A549 (cell line): Measurements from ENCODE around the gene CRIP2. TPM values are rescaled to one million over a fixed set of nuclear protein-coding genes. Genes with fewer than 3 reads are reported as not detected.

ENCODE experiments used
- ATAC-seq, 2 experiments: fragments of 200-7000 bp in 1 of 2; fragments of >200 bp in 1 of 2; cut with Nextera tagmentation in 1 of 2; cut with Tn5 transposase in 1 of 2; 3 replicates each; pipeline versions ENCODE4 v1.8.0 to v1.9.1; 2018 to 2020; ENCODE audit warnings: mild to moderate bottlenecking in 1 of 2, moderate library complexity in 1 of 2
- CTCF ChIA-PET: fragments of 300-600 bp; sonication (Branson Sonifier 250); formaldehyde crosslinking; extraction: SDS; loops from one replicate; lab custom pipeline; 2021; ENCODE audit warnings: antibody characterized with exemption, inconsistent platforms; lab: Yijun Ruan, JAX
- POLR2A ChIA-PET: fragments of 350-600 bp; formaldehyde crosslinking; extraction: SDS; loops from one replicate; lab custom pipeline; 2021; ENCODE audit warnings: antibody characterized with exemption, inconsistent platforms; lab: Yijun Ruan, JAX
- DNase-seq, 2 experiments: peaks; one replicate each; pipeline versions ENCODE4 v3.0.0 to v3.0.0-alpha.2; 2011 to 2016; ENCODE audit warnings: low read depth in 1 of 2, low spot score in 1 of 2
- FAIRE-seq: peaks from 2 replicates; lab custom pipeline; 2011; peaks lifted over from hg19 to GRCh38; lab: Jason Lieb, UNC
- H3K27ac ChIP-seq, 2 experiments: fragments of >200 bp; sonication (Bioruptor Twin); formaldehyde crosslinking; 3 replicates each; pipeline ENCODE4 v1.5.1; 2016 to 2017
- H3K4me1 ChIP-seq: fragments of >200 bp; sonication (Bioruptor Twin); formaldehyde crosslinking; 3 replicates; pipeline ENCODE4 v1.6.1; 2016
- H3K4me2 ChIP-seq: fragments of >200 bp; sonication (Bioruptor Twin); formaldehyde crosslinking; 3 replicates; pipeline ENCODE4 v1.6.1; 2016
- H3K4me3 ChIP-seq: fragments of >200 bp; sonication (Bioruptor Twin); formaldehyde crosslinking; 3 replicates; pipeline ENCODE4 v1.5.1; 2016
- H3K9me3 ChIP-seq: fragments of >200 bp; sonication (Bioruptor Twin); formaldehyde crosslinking; 3 replicates; pipeline ENCODE4 v1.6.1; 2016
- BCL3 ChIP-seq: fragments of >200 bp; sonication (Bioruptor Twin); formaldehyde crosslinking; IDR thresholded peaks from 3 replicates; pipeline ENCODE4 v1.6.1; 2016
- BHLHE40 ChIP-seq: IDR thresholded peaks from 2 replicates; pipeline ENCODE4 v1.6.1; 2012; ENCODE audit warnings: low read depth, low read length, inconsistent platforms
- CBX8 ChIP-seq: fragments of 200-600 bp; sonication (generic); IDR thresholded peaks from 2 replicates; pipeline ENCODE4 v1.6.1; 2016
- CEBPB ChIP-seq, 2 experiments: fragments of >200 bp in 1 of 2; sonication (Bioruptor Twin) in 1 of 2; formaldehyde crosslinking in 1 of 2; IDR thresholded peaks; 2 replicates each; pipeline ENCODE4 v1.6.1; 2012 to 2016
- CHD2 ChIP-seq: fragments of 150-350 bp; IDR thresholded peaks from 2 replicates; pipeline ENCODE4 v1.6.1; 2014; ENCODE audit warnings: low read length; ENCODE audit not compliant: partially characterized antibody
- EHF ChIP-seq: fragments of 250-450 bp; sonication (Bioruptor Pico); IDR thresholded peaks from 2 replicates; pipeline ENCODE4 v1.5.0; 2020; ENCODE audit warnings: mild to moderate bottlenecking
- FOSB ChIP-seq: fragments of 250-450 bp; sonication (Bioruptor Pico); IDR thresholded peaks from 2 replicates; pipeline ENCODE4 v1.5.0; 2020; ENCODE audit warnings: mild to moderate bottlenecking, moderate library complexity
- GATA3 ChIP-seq: IDR thresholded peaks from 2 replicates; pipeline ENCODE4 v1.6.1; 2012; ENCODE audit warnings: borderline replicate concordance
- HES2 ChIP-seq: fragments of >200 bp; sonication (Bioruptor Twin); formaldehyde crosslinking; IDR thresholded peaks from 2 replicates; pipeline ENCODE4 v1.6.1; 2016
- HEYL ChIP-seq: fragments of 250-450 bp; sonication (Bioruptor Pico); IDR thresholded peaks from 2 replicates; pipeline ENCODE4 v1.8.0; 2021; ENCODE audit warnings: mild to moderate bottlenecking, moderate library complexity
- HOXB13 ChIP-seq: fragments of 250-450 bp; sonication (Bioruptor Pico); IDR thresholded peaks from 2 replicates; pipeline ENCODE4 v1.5.0; 2020; ENCODE audit warnings: low read depth, mild to moderate bottlenecking, moderate library complexity
- JUN ChIP-seq, 2 experiments: fragments of >200 bp; sonication (Bioruptor Twin); formaldehyde crosslinking; IDR thresholded peaks; 2 replicates in 1 of 2; 3 replicates in 1 of 2; pipeline ENCODE4 v1.6.1; 2016 to 2017
- KDM5A ChIP-seq: fragments of 200-600 bp; sonication (generic); IDR thresholded peaks from 2 replicates; pipeline ENCODE4 v1.6.1; 2016; ENCODE audit warnings: antibody characterized with exemption, mild to moderate bottlenecking
- MAFK ChIP-seq: fragments of 450-650 bp; IDR thresholded peaks from 2 replicates; pipeline ENCODE4 v1.6.1; 2014; ENCODE audit not compliant: partially characterized antibody
- MAX ChIP-seq: IDR thresholded peaks from 2 replicates; pipeline ENCODE4 v1.6.1; 2012
- MAZ ChIP-seq: fragments of 150-350 bp; IDR thresholded peaks from 2 replicates; pipeline ENCODE4 v1.6.1; 2014; ENCODE audit warnings: antibody characterized with exemption, low read depth, low read length, borderline replicate concordance
- NFE2L2 ChIP-seq: fragments of 150-350 bp; conservative IDR thresholded peaks from 2 replicates; pipeline ENCODE4 v1.6.1; 2014; ENCODE audit warnings: low read length
- NPAS2 ChIP-seq: fragments of 250-450 bp; sonication (Bioruptor Pico); IDR thresholded peaks from 2 replicates; pipeline ENCODE4 v1.8.0; 2022; ENCODE audit warnings: mild to moderate bottlenecking, moderate library complexity, borderline replicate concordance
- NR3C1 ChIP-seq: fragments of >200 bp; sonication (Bioruptor Twin); formaldehyde crosslinking; IDR thresholded peaks from 3 replicates; pipeline ENCODE4 v1.6.1; 2017
- POLR2A ChIP-seq: IDR thresholded peaks from 2 replicates; pipeline ENCODE4 v1.6.1; 2012; ENCODE audit warnings: mild to moderate bottlenecking, low read length
- POLR2AphosphoS2 ChIP-seq: conservative IDR thresholded peaks from 2 replicates; pipeline ENCODE4 v1.6.1; 2012; ENCODE audit warnings: low read length, improper control_type of control experiment, inconsistent platforms
- RAD21 ChIP-seq, 2 experiments: fragments of >200 bp in 1 of 2; sonication (Bioruptor Twin) in 1 of 2; formaldehyde crosslinking in 1 of 2; IDR thresholded peaks in 1 of 2; conservative IDR thresholded peaks in 1 of 2; 2 replicates in 1 of 2; 3 replicates in 1 of 2; pipeline ENCODE4 v1.6.1; 2012 to 2018; ENCODE audit warnings: inconsistent platforms in 1 of 2
- RCOR1 ChIP-seq: fragments of 150-350 bp; IDR thresholded peaks from 2 replicates; pipeline ENCODE4 v1.6.1; 2014; ENCODE audit warnings: antibody characterized with exemption, low read length, low read depth
- RFX5 ChIP-seq: fragments of 450-650 bp; IDR thresholded peaks from 2 replicates; pipeline ENCODE4 v1.7.1; 2014; ENCODE audit warnings: antibody characterized with exemption, mild to moderate bottlenecking, moderate library complexity
- SMC3 ChIP-seq: fragments of >200 bp; sonication (Bioruptor Twin); formaldehyde crosslinking; IDR thresholded peaks from 3 replicates; pipeline ENCODE4 v1.6.1; 2018; ENCODE audit warnings: inconsistent platforms
- SREBF2 ChIP-seq: fragments of 450-650 bp; IDR thresholded peaks from 2 replicates; pipeline ENCODE4 v1.6.1; 2014; ENCODE audit warnings: mild to moderate bottlenecking, moderate library complexity
- TFCP2L1 ChIP-seq: fragments of 250-450 bp; sonication (Bioruptor Pico); IDR thresholded peaks from 2 replicates; pipeline ENCODE4 v1.5.0; 2021; ENCODE audit warnings: mild to moderate bottlenecking
- TP53 ChIP-seq: fragments of 250-450 bp; sonication (Bioruptor Pico); IDR thresholded peaks from 2 replicates; pipeline ENCODE4 v1.5.0; 2021; ENCODE audit warnings: mild to moderate bottlenecking, moderate library complexity
- ZC3H11A ChIP-seq: fragments of 450-650 bp; IDR thresholded peaks from 2 replicates; pipeline ENCODE4 v1.6.1; 2014; ENCODE audit warnings: antibody characterized with exemption, mild to moderate bottlenecking
- ZNF302 ChIP-seq: fragments of 250-450 bp; sonication (Bioruptor Pico); IDR thresholded peaks from 2 replicates; pipeline ENCODE4 v1.9.0; 2021; ENCODE audit warnings: inconsistent platforms, mild to moderate bottlenecking, moderate library complexity
- WGBS: methylation state at CpG from one replicate; pipeline ENCODE4 v1.1.6; 2017; ENCODE audit errors: missing lambda C conversion rate; 5-methylcytosine and 5-hydroxymethylcytosine counted together
- polyA plus RNA-seq, 4 experiments: library from polyadenylated mRNA; depleted of rRNA in 3 of 4; stranded (reverse); fragments of >200 nt; fragmentation: RNase III in 1 of 4; extraction: RNeasy Plus Mini Kit Qiagen cat#74134 plus additional on column Dnase treatment in 1 of 4; gene quantifications; 2 replicates in 3 of 4; 3 replicates in 1 of 4; pipeline ENCODE4 v1.2.3, GENCODE V29; 2011 to 2017

The CRIP2 gene
- polyA plus RNA-seq, 2 of the 4 experiments (the other 2 are of a cell fraction), result 41.0 to 67.3 TPM

GRCh38 chr14:105503935-105504692 lies 29.5 kb downstream of the CRIP2 start:
- no peak for FAIRE-seq
- peak in 1 of 2 experiments; percentile 13 for DNase-seq
- no peak overlapping the region for H3K4me2 ChIP-seq
- TF ChIP-seq SMC3 (no peak), HES2 (no peak), SREBF2 (no peak), TFCP2L1 (CRISPR knock-in tag) (peak; percentile 17; the same call in 1 of the 2 replicates), FOSB (CRISPR knock-in tag) (0 out of 2 replicates have a peak, but pooled peaks have one; percentile 16), HOXB13 (CRISPR knock-in tag) (no peak)
- TF ChIP-seq, all 56 proteins: peak for 2
- ATAC-seq, result peak; percentile 5 to 11; a peak in 3 of 6 replicates
- ChIA-PET POLR2A (no interaction called here), CTCF (interaction anchor here (1.1 to 4.6 kb wide), 4 partner anchors 10 to 33 kb away, joined by 3 to 19 read pairs (median 5); no protein-coding TSS in a partner anchor)
- no peaks in the 10 kb centered on the region for H3K9me3 ChIP-seq
- H3K4me3 ChIP-seq, result no peak overlapping the region
- H3K27ac ChIP-seq, result no peak overlapping the region
- H3K4me1 ChIP-seq, result no peaks in the 10 kb centered on the region
- WGBS, result 72% methylated on average over 15 of the region's 29 CpGs

GRCh38 chr14:105505101-105505500 lies 30.5 kb downstream of the CRIP2 start:
- WGBS, result 83% methylated on average over 11 of the region's 16 CpGs
- ATAC-seq (no peak; a peak in 1 of 6 replicates), DNase-seq (no peak)
- TF ChIP-seq GATA3, result no peak
- TF ChIP-seq CBX8, result no peak
- TF ChIP-seq TFCP2L1 (CRISPR knock-in tag), result no peak
- TF ChIP-seq HES2, result no peak
- TF ChIP-seq CHD2, result no peak
- TF ChIP-seq MAFK, result no peak
- TF ChIP-seq BCL3, result no peak
- TF ChIP-seq POLR2AphosphoS2, result no peak
- no peak for TF ChIP-seq MAX
- no peak for TF ChIP-seq RAD21 (conservative IDR thresholded peaks at IDR 0.05 in 1 of 2, IDR thresholded peaks at IDR 0.05 in 1 of 2)
- TF ChIP-seq RFX5, result no peak
- TF ChIP-seq TP53, result no peak
- TF ChIP-seq, all 56 proteins: peak for 0
- CTCF ChIA-PET, result interaction anchor here (1.3 to 4.6 kb wide), 2 partner anchors 15 to 32 kb away, joined by 3 to 19 read pairs; no protein-coding TSS in a partner anchor
- Histone ChIP-seq H3K4me2 (no peak overlapping the region), H3K9me3 (no peaks in the 10 kb centered on the region), H3K4me1 (no peaks in the 10 kb centered on the region), H3K27ac (no peak overlapping the region), H3K4me3 (no peak overlapping the region)
- POLR2A ChIA-PET, result no interaction called here
- FAIRE-seq, result no peak

GRCh38 chr14:105507247-105507646 lies 32.6 kb downstream of the CRIP2 start:
- Histone ChIP-seq H3K27ac (no peak overlapping the region), H3K9me3 (no peaks in the 10 kb centered on the region)
- WGBS, result 82% methylated on average over 16 of the region's 17 CpGs
- POLR2A ChIA-PET, result no interaction called here
- no peak for TF ChIP-seq TFCP2L1 (CRISPR knock-in tag)
- no peak for TF ChIP-seq JUN (IDR thresholded peaks at IDR 0.05)
- no peak for TF ChIP-seq NR3C1
- no peak for TF ChIP-seq EHF (CRISPR knock-in tag)
- TF ChIP-seq RCOR1, result no peak
- no peak for TF ChIP-seq HOXB13 (CRISPR knock-in tag)
- TF ChIP-seq NPAS2 (CRISPR knock-in tag), result no peak
- TF ChIP-seq ZC3H11A, result no peak
- TF ChIP-seq HES2, result no peak
- TF ChIP-seq SMC3, result no peak
- no peak for TF ChIP-seq MAZ
- TF ChIP-seq POLR2A, result no peak
- TF ChIP-seq FOSB (CRISPR knock-in tag), result no peak
- TF ChIP-seq BHLHE40, result no peak
- no peak for TF ChIP-seq HEYL (CRISPR knock-in tag)
- no peak for TF ChIP-seq CEBPB (IDR thresholded peaks at IDR 0.05)
- TF ChIP-seq KDM5A, result no peak
- TF ChIP-seq SREBF2, result no peak
- no peak for TF ChIP-seq NFE2L2
- no peak for TF ChIP-seq ZNF302 (CRISPR knock-in tag)
- TF ChIP-seq, all 56 proteins: peak for 0
- CTCF ChIA-PET, result interaction anchor here (0.6 to 1.9 kb wide), 5 partner anchors 12 to 323 kb away, joined by 3 to 5 read pairs (median 3); no protein-coding TSS in a partner anchor
- Histone ChIP-seq H3K4me3 (no peak overlapping the region), H3K4me1 (peaks cover 11% of the 10 kb centered on the region), H3K4me2 (no peak overlapping the region)
- FAIRE-seq (no peak), ATAC-seq (no peak), DNase-seq (no peak)
